LoVo (cell line): ENCODE results near the gene STX12.
A peak's percentile ranks its signal among the peaks of the same experiment; 100 is the strongest.
"Not testable (repeated sequence)": the region's sequence is repeated elsewhere in the genome, so short reads cannot be mapped to it uniquely, and the experiment has no call there.

Experiments
- DNase-seq: peaks from one replicate; pipeline ENCODE4 v3.0.0-alpha.2; 2016; ENCODE audit warnings: low spot score

The STX12 gene

GRCh38 chr1:27775336-27775735 is 2.3 kb downstream of the STX12 start:
- DNase-seq, result not testable (repeated sequence)

GRCh38 chr1:27776276-27776675 is 3.3 kb downstream of the STX12 start:
- DNase-seq, result not testable (repeated sequence)

GRCh38 chr1:27778056-27778455 is 5.0 kb downstream of the STX12 start:
- no peak for DNase-seq

- DNase-seq, result no peak
Measured at GRCh38 chr1:27779122-27779521, 6.1 kb downstream of the STX12 start.

- no peak for DNase-seq
Measured at GRCh38 chr1:27782950-27783349, 9.9 kb downstream of the STX12 start.

GRCh38 chr1:27784700-27785099 is 11.7 kb downstream of the STX12 start:
- DNase-seq, result no peak

- DNase-seq, result peak; percentile 21
Measured at GRCh38 chr1:27785781-27786455, 12.9 kb downstream of the STX12 start.

GRCh38 chr1:27787895-27788294 is 14.9 kb downstream of the STX12 start:
- no peak for DNase-seq

- DNase-seq, result no peak
Measured at GRCh38 chr1:27789540-27790041, 16.6 kb downstream of the STX12 start.

GRCh38 chr1:27790270-27790669 is 17.3 kb downstream of the STX12 start:
- DNase-seq, result not testable (repeated sequence)

GRCh38 chr1:27795601-27796000 is 22.6 kb downstream of the STX12 start:
- no peak for DNase-seq

- DNase-seq, result no peak
Measured at GRCh38 chr1:27804791-27805190, 31.8 kb downstream of the STX12 start.

GRCh38 chr1:27806758-27807157 is 33.7 kb downstream of the STX12 start:
- DNase-seq, result no peak

GRCh38 chr1:27807385-27807784 is 34.4 kb downstream of the STX12 start:
- no peak for DNase-seq

GRCh38 chr1:27808131-27808530 is 35.1 kb downstream of the STX12 start:
- DNase-seq, result not testable (repeated sequence)

- no peak for DNase-seq
Measured at GRCh38 chr1:27809883-27810282, 36.9 kb downstream of the STX12 start.

GRCh38 chr1:27811741-27812500 is 38.9 kb downstream of the STX12 start:
- no peak for DNase-seq

- peak; percentile 48 for DNase-seq
Measured at GRCh38 chr1:27816921-27817630, 44.1 kb downstream of the STX12 start.

GRCh38 chr1:27821761-27822315 is 48.8 kb downstream of the STX12 start:
- no peak for DNase-seq

GRCh38 chr1:27823784-27824183 is 50.8 kb downstream of the STX12 start:
- no peak for DNase-seq

GRCh38 chr1:27824411-27824810 is 51.4 kb downstream of the STX12 start:
- no peak for DNase-seq

GRCh38 chr1:27829339-27829960 is 56.4 kb downstream of the STX12 start:
- not testable (repeated sequence) for DNase-seq
